Astrocyte (in vitro differentiated cells and primary cell): ENCODE results near the gene KANK2. TPM values are rescaled to one million over a fixed set of nuclear protein-coding genes. Genes with fewer than 3 reads are reported as not detected.

Experiments used
- DNase-seq: peaks from one replicate; pipeline ENCODE4 v3.0.0-alpha.2; 2010; ENCODE audit warnings: low read depth
- FAIRE-seq: peaks from 2 replicates; lab custom pipeline; 2011; peaks lifted over from hg19 to GRCh38; lab: Jason Lieb, UNC
- H2AFZ ChIP-seq: 2 replicates; pipeline ENCODE4 v1.6.0; 2012; ENCODE audit warnings: low read depth, low read length, inconsistent platforms
- H3K27ac ChIP-seq: 2 replicates; pipeline ENCODE4 v1.5.1; 2011; ENCODE audit warnings: low read depth, low read length, inconsistent platforms
- H3K27me3 ChIP-seq: 2 replicates; pipeline ENCODE4 v1.6.0; 2011; ENCODE audit warnings: low read length, inconsistent platforms; ENCODE audit not compliant: insufficient read depth
- H3K36me3 ChIP-seq: 2 replicates; pipeline ENCODE4 v1.5.1; 2011; ENCODE audit warnings: low read length, inconsistent platforms; ENCODE audit not compliant: insufficient read depth
- H3K4me1 ChIP-seq: 2 replicates; pipeline ENCODE4 v1.5.1; 2011; ENCODE audit warnings: low read length, inconsistent platforms; ENCODE audit not compliant: insufficient read depth
- H3K4me2 ChIP-seq: 2 replicates; pipeline ENCODE4 v1.6.0; 2012; ENCODE audit warnings: low read length, inconsistent platforms
- H3K4me3 ChIP-seq: 2 replicates; pipeline ENCODE4 v1.5.1; 2011; ENCODE audit warnings: low read depth, mild to moderate bottlenecking, low read length, inconsistent platforms; ENCODE audit not compliant: insufficient read depth
- H3K79me2 ChIP-seq: 2 replicates; pipeline ENCODE4 v1.6.0; 2012; ENCODE audit warnings: mild to moderate bottlenecking, low read length, inconsistent platforms; ENCODE audit not compliant: insufficient read depth
- H3K9ac ChIP-seq: 2 replicates; pipeline ENCODE4 v1.6.0; 2012; ENCODE audit warnings: mild to moderate bottlenecking, low read length, inconsistent platforms
- H3K9me3 ChIP-seq: 2 replicates; pipeline ENCODE4 v1.5.1; 2012; ENCODE audit warnings: low read depth, mild to moderate bottlenecking, low read length, inconsistent platforms; ENCODE audit not compliant: insufficient read depth
- H4K20me1 ChIP-seq: 2 replicates; pipeline ENCODE4 v1.6.0; 2012; ENCODE audit warnings: low read length, inconsistent platforms; ENCODE audit not compliant: insufficient read depth
- H3K27ac Mint-ChIP-seq: one replicate; pipeline ENCODE4 v1.8.0; 2021; ENCODE audit warnings: mild to moderate bottlenecking, mixed read lengths; ENCODE audit not compliant: unreplicated experiment
- H3K27me3 Mint-ChIP-seq: one replicate; pipeline ENCODE4 v1.8.0; 2021; ENCODE audit warnings: low read depth, mixed read lengths; ENCODE audit not compliant: unreplicated experiment
- H3K36me3 Mint-ChIP-seq: one replicate; pipeline ENCODE4 v1.8.0; 2021; ENCODE audit warnings: low read depth, mixed read lengths; ENCODE audit not compliant: unreplicated experiment
- H3K4me1 Mint-ChIP-seq: one replicate; pipeline ENCODE4 v1.8.0; 2021; ENCODE audit warnings: low read depth, mixed read lengths; ENCODE audit not compliant: unreplicated experiment
- H3K4me3 Mint-ChIP-seq: one replicate; pipeline ENCODE4 v1.8.0; 2021; ENCODE audit warnings: mild to moderate bottlenecking, moderate library complexity, mixed read lengths; ENCODE audit not compliant: unreplicated experiment
- H3K9me3 Mint-ChIP-seq: one replicate; pipeline ENCODE4 v1.8.0; 2021; ENCODE audit warnings: mild to moderate bottlenecking, mixed read lengths; ENCODE audit not compliant: unreplicated experiment
- CTCF ChIP-seq: IDR thresholded peaks from 2 replicates; pipeline ENCODE4 v1.5.1; 2011; ENCODE audit warnings: low read depth, mild to moderate bottlenecking, inconsistent platforms, low read length, moderate library complexity; ENCODE audit not compliant: insufficient read depth
- EZH2 ChIP-seq: IDR thresholded peaks from 2 replicates; pipeline ENCODE4 v1.6.1; 2012; ENCODE audit warnings: mild to moderate bottlenecking, low read length, inconsistent platforms; ENCODE audit not compliant: insufficient read depth
- total RNA-seq: library from RNA; stranded (reverse); gene quantifications from 2 replicates; pipeline ENCODE4 v1.2.1, GENCODE V29; 2021

Gene KANK2
- total RNA-seq, 1 donor from 2014 or later = 50.3 TPM

GRCh38 chr19:11226716-11227166, 29.4 kb upstream of the KANK2 start:
- TF ChIP-seq EZH2 (no peak), CTCF (no peak)
- H3K79me2 ChIP-seq = no peaks in the 10 kb centered on the region
- no peak overlapping the region for H3K27ac Mint-ChIP-seq
- H3K4me1 Mint-ChIP-seq = no peaks in the 10 kb centered on the region
- no peaks in the 10 kb centered on the region for H3K27me3 ChIP-seq
- peaks cover 3% of the 10 kb centered on the region for H3K9me3 Mint-ChIP-seq
- H4K20me1 ChIP-seq = no peaks in the 10 kb centered on the region
- H3K4me1 ChIP-seq = no peaks in the 10 kb centered on the region
- H3K36me3 ChIP-seq = no peaks in the 10 kb centered on the region
- no peak overlapping the region for H3K4me3 ChIP-seq
- no peak overlapping the region for H3K9ac ChIP-seq
- no peak overlapping the region for H3K4me3 Mint-ChIP-seq
- H2AFZ ChIP-seq = no peak overlapping the region
- peaks cover 4% of the 10 kb centered on the region for H3K27me3 Mint-ChIP-seq
- FAIRE-seq = no peak
- no peak overlapping the region for H3K4me2 ChIP-seq
- H3K36me3 Mint-ChIP-seq = peaks cover 24% of the 10 kb centered on the region
- peaks cover 3% of the 10 kb centered on the region for H3K9me3 ChIP-seq
- no peak for DNase-seq
- H3K27ac ChIP-seq = no peak overlapping the region

- H3K9me3 Mint-ChIP-seq = peaks cover 11% of the 10 kb centered on the region
- DNase-seq = no peak
- FAIRE-seq = no peak
- no peak for TF ChIP-seq CTCF
- no peak for TF ChIP-seq EZH2
- H3K4me3 ChIP-seq = no peak overlapping the region
- H3K9me3 ChIP-seq = peaks cover 8% of the 10 kb centered on the region
- H3K4me1 Mint-ChIP-seq = no peaks in the 10 kb centered on the region
- no peaks in the 10 kb centered on the region for H3K79me2 ChIP-seq
- peaks cover 29% of the 10 kb centered on the region for H3K36me3 Mint-ChIP-seq
- no peaks in the 10 kb centered on the region for H3K27me3 ChIP-seq
- H4K20me1 ChIP-seq = no peaks in the 10 kb centered on the region
- peaks cover 3% of the 10 kb centered on the region for H3K36me3 ChIP-seq
- no peaks in the 10 kb centered on the region for H3K4me1 ChIP-seq
- no peak overlapping the region for H3K4me2 ChIP-seq
- H3K27ac Mint-ChIP-seq = no peak overlapping the region
- H3K4me3 Mint-ChIP-seq = no peak overlapping the region
- H3K27ac ChIP-seq = no peak overlapping the region
- no peak overlapping the region for H2AFZ ChIP-seq
- peaks cover 1% of the 10 kb centered on the region for H3K27me3 Mint-ChIP-seq
- H3K9ac ChIP-seq = no peak overlapping the region
Observed at GRCh38 chr19:11225815-11226214, 28.5 kb upstream of the KANK2 start.

- Histone ChIP-seq H2AFZ (no peak overlapping the region), H3K4me1 (no peaks in the 10 kb centered on the region), H3K27me3 (no peaks in the 10 kb centered on the region), H3K79me2 (no peaks in the 10 kb centered on the region), H3K36me3 (peaks cover 3% of the 10 kb centered on the region), H3K4me3 (no peak overlapping the region), H4K20me1 (no peaks in the 10 kb centered on the region), H3K9me3 (peaks cover 8% of the 10 kb centered on the region), H3K27ac (no peak overlapping the region), H3K9ac (no peak overlapping the region), H3K4me2 (no peak overlapping the region)
- no peak for FAIRE-seq
- H3K4me3 Mint-ChIP-seq = no peak overlapping the region
- H3K27me3 Mint-ChIP-seq = peaks cover 1% of the 10 kb centered on the region
- no peak overlapping the region for H3K27ac Mint-ChIP-seq
- no peak for DNase-seq
- TF ChIP-seq CTCF (no peak), EZH2 (no peak)
- no peaks in the 10 kb centered on the region for H3K4me1 Mint-ChIP-seq
- H3K36me3 Mint-ChIP-seq = peaks cover 33% of the 10 kb centered on the region
- peaks cover 15% of the 10 kb centered on the region for H3K9me3 Mint-ChIP-seq
Observed at GRCh38 chr19:11225172-11225571, 27.8 kb upstream of the KANK2 start.
